ENCODE measurements around the gene NTRK2.

DNA sequence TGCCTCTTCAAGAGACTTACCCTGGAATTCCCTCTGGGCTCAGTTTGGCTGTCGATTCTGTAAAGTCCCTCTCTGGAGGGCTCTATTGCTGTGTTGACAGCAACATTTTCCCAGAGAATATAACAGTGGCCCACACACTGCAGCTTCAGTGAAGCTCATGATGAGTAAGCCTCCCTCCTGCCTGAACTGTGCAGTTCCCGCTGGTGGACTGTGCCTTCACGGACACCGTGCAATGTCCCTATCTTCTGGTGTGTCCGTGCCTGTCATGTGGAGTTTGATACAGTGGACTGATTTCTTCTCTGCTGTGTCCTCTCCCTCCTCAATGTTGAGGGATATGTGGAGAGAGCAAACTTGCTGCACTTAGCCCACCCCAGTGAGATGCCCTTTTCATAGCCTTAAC lies 109.0 kb downstream of the NTRK2 start:
- TF ChIP-seq POLR2A (IDR thresholded peaks at IDR 0.05), result no peak
- TF ChIP-seq, protein P1, sequence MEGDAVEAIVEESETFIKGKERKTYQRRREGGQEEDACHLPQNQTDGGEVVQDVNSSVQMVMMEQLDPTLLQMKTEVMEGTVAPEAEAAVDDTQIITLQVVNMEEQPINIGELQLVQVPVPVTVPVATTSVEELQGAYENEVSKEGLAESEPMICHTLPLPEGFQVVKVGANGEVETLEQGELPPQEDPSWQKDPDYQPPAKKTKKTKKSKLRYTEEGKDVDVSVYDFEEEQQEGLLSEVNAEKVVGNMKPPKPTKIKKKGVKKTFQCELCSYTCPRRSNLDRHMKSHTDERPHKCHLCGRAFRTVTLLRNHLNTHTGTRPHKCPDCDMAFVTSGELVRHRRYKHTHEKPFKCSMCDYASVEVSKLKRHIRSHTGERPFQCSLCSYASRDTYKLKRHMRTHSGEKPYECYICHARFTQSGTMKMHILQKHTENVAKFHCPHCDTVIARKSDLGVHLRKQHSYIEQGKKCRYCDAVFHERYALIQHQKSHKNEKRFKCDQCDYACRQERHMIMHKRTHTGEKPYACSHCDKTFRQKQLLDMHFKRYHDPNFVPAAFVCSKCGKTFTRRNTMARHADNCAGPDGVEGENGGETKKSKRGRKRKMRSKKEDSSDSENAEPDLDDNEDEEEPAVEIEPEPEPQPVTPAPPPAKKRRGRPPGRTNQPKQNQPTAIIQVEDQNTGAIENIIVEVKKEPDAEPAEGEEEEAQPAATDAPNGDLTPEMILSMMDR (IDR thresholded peaks at IDR 0.05 in 4 of 5, conservative IDR thresholded peaks at IDR 0.05 in 1 of 5), result no peak
